Astrocyte (in vitro differentiated cells and primary cell): Measurements from ENCODE around the gene HCN1. TPM values are rescaled to one million over a fixed set of nuclear protein-coding genes. Genes with fewer than 3 reads are reported as not detected.
"Not testable (repeated sequence)": the region's sequence is repeated elsewhere in the genome, so short reads cannot be mapped to it uniquely, and the experiment has no call there.

Experiments
- DNase-seq: peaks from one replicate; pipeline ENCODE4 v3.0.0-alpha.2; 2010; ENCODE audit warnings: low read depth
- FAIRE-seq: peaks from 2 replicates; lab custom pipeline; 2011; peaks lifted over from hg19 to GRCh38; lab: Jason Lieb, UNC
- H2AFZ ChIP-seq: 2 replicates; pipeline ENCODE4 v1.6.0; 2012; ENCODE audit warnings: low read depth, low read length, inconsistent platforms
- H3K27ac ChIP-seq: 2 replicates; pipeline ENCODE4 v1.5.1; 2011; ENCODE audit warnings: low read depth, low read length, inconsistent platforms
- H3K27me3 ChIP-seq: 2 replicates; pipeline ENCODE4 v1.6.0; 2011; ENCODE audit warnings: low read length, inconsistent platforms; ENCODE audit not compliant: insufficient read depth
- H3K36me3 ChIP-seq: 2 replicates; pipeline ENCODE4 v1.5.1; 2011; ENCODE audit warnings: low read length, inconsistent platforms; ENCODE audit not compliant: insufficient read depth
- H3K4me1 ChIP-seq: 2 replicates; pipeline ENCODE4 v1.5.1; 2011; ENCODE audit warnings: low read length, inconsistent platforms; ENCODE audit not compliant: insufficient read depth
- H3K4me2 ChIP-seq: 2 replicates; pipeline ENCODE4 v1.6.0; 2012; ENCODE audit warnings: low read length, inconsistent platforms
- H3K4me3 ChIP-seq: 2 replicates; pipeline ENCODE4 v1.5.1; 2011; ENCODE audit warnings: low read depth, mild to moderate bottlenecking, low read length, inconsistent platforms; ENCODE audit not compliant: insufficient read depth
- H3K79me2 ChIP-seq: 2 replicates; pipeline ENCODE4 v1.6.0; 2012; ENCODE audit warnings: mild to moderate bottlenecking, low read length, inconsistent platforms; ENCODE audit not compliant: insufficient read depth
- H3K9ac ChIP-seq: 2 replicates; pipeline ENCODE4 v1.6.0; 2012; ENCODE audit warnings: mild to moderate bottlenecking, low read length, inconsistent platforms
- H3K9me3 ChIP-seq: 2 replicates; pipeline ENCODE4 v1.5.1; 2012; ENCODE audit warnings: low read depth, mild to moderate bottlenecking, low read length, inconsistent platforms; ENCODE audit not compliant: insufficient read depth
- H4K20me1 ChIP-seq: 2 replicates; pipeline ENCODE4 v1.6.0; 2012; ENCODE audit warnings: low read length, inconsistent platforms; ENCODE audit not compliant: insufficient read depth
- H3K27ac Mint-ChIP-seq: one replicate; pipeline ENCODE4 v1.8.0; 2021; ENCODE audit warnings: mild to moderate bottlenecking, mixed read lengths; ENCODE audit not compliant: unreplicated experiment
- H3K27me3 Mint-ChIP-seq: one replicate; pipeline ENCODE4 v1.8.0; 2021; ENCODE audit warnings: low read depth, mixed read lengths; ENCODE audit not compliant: unreplicated experiment
- H3K36me3 Mint-ChIP-seq: one replicate; pipeline ENCODE4 v1.8.0; 2021; ENCODE audit warnings: low read depth, mixed read lengths; ENCODE audit not compliant: unreplicated experiment
- H3K4me1 Mint-ChIP-seq: one replicate; pipeline ENCODE4 v1.8.0; 2021; ENCODE audit warnings: low read depth, mixed read lengths; ENCODE audit not compliant: unreplicated experiment
- H3K4me3 Mint-ChIP-seq: one replicate; pipeline ENCODE4 v1.8.0; 2021; ENCODE audit warnings: mild to moderate bottlenecking, moderate library complexity, mixed read lengths; ENCODE audit not compliant: unreplicated experiment
- H3K9me3 Mint-ChIP-seq: one replicate; pipeline ENCODE4 v1.8.0; 2021; ENCODE audit warnings: mild to moderate bottlenecking, mixed read lengths; ENCODE audit not compliant: unreplicated experiment
- CTCF ChIP-seq: IDR thresholded peaks from 2 replicates; pipeline ENCODE4 v1.5.1; 2011; ENCODE audit warnings: low read depth, mild to moderate bottlenecking, inconsistent platforms, low read length, moderate library complexity; ENCODE audit not compliant: insufficient read depth
- EZH2 ChIP-seq: IDR thresholded peaks from 2 replicates; pipeline ENCODE4 v1.6.1; 2012; ENCODE audit warnings: mild to moderate bottlenecking, low read length, inconsistent platforms; ENCODE audit not compliant: insufficient read depth
- total RNA-seq: library from RNA; stranded (reverse); gene quantifications from 2 replicates; pipeline ENCODE4 v1.2.1, GENCODE V29; 2021

The HCN1 gene
- total RNA-seq, 1 donor from 2014 or later: 0.11 TPM

DNA sequence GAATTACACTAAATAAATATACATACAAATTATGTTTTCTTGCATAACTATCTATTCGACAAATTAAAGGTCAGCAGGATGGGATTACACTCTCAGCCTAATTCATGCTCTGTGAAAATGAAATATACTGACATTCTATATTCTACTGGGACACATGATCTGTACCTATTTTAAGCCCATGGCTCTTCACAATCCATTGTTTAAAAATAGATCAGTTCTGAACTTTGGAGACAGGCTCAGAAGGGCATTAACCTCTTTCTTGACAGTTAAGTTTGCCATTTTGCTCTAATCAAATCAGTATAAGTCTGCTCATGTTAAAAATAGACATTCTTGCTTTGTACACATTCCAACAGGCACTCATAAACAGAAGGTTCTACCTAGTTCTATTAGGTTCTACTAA lies 361.2 kb downstream of the HCN1 start:
- no peak for TF ChIP-seq CTCF
- no peak for TF ChIP-seq EZH2
- Histone ChIP-seq H3K36me3 (no peaks in the 10 kb centered on the region), H4K20me1 (no peaks in the 10 kb centered on the region), H2AFZ (no peak overlapping the region), H3K9ac (no peak overlapping the region), H3K4me1 (no peaks in the 10 kb centered on the region), H3K79me2 (no peaks in the 10 kb centered on the region), H3K27ac (no peak overlapping the region), H3K4me3 (no peak overlapping the region), H3K27me3 (no peaks in the 10 kb centered on the region), H3K9me3 (no peaks in the 10 kb centered on the region), H3K4me2 (no peak overlapping the region)
- H3K9me3 Mint-ChIP-seq: no peaks in the 10 kb centered on the region
- no peak overlapping the region for H3K27ac Mint-ChIP-seq
- DNase-seq: no peak
- no peak for FAIRE-seq
- no peaks in the 10 kb centered on the region for H3K27me3 Mint-ChIP-seq
- no peak overlapping the region for H3K4me3 Mint-ChIP-seq
- H3K4me1 Mint-ChIP-seq: no peaks in the 10 kb centered on the region
- no peaks in the 10 kb centered on the region for H3K36me3 Mint-ChIP-seq

DNA sequence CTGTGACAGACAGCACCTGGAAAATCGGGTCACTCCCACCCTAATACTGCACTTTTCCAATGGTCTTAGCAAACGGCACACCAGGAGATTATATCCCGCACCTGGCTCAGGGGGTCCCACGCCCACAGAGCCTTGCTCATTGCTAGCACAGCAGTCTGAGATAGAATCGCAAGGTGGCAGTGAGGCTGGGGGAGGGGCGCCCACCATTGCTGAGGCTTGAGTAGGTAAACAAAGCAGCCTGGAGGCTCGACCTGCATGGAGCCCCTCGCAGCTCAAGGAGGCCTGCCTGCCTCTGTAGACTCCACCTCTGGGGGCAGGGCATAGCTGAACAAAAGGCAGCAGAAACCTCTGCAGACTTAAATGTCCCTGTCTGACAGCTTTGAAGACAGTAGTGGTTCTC lies 383.6 kb downstream of the HCN1 start:
- not testable (repeated sequence) for H3K9me3 ChIP-seq, H3K27me3 Mint-ChIP-seq, H3K36me3 ChIP-seq, H3K4me1 Mint-ChIP-seq, H3K9ac ChIP-seq, FAIRE-seq, H3K4me1 ChIP-seq, H3K4me2 ChIP-seq, H3K4me3 Mint-ChIP-seq, H3K27ac Mint-ChIP-seq, H3K9me3 Mint-ChIP-seq, H3K4me3 ChIP-seq, DNase-seq, H2AFZ ChIP-seq, H3K79me2 ChIP-seq, H3K36me3 Mint-ChIP-seq, H3K27ac ChIP-seq, H4K20me1 ChIP-seq, H3K27me3 ChIP-seq

DNA sequence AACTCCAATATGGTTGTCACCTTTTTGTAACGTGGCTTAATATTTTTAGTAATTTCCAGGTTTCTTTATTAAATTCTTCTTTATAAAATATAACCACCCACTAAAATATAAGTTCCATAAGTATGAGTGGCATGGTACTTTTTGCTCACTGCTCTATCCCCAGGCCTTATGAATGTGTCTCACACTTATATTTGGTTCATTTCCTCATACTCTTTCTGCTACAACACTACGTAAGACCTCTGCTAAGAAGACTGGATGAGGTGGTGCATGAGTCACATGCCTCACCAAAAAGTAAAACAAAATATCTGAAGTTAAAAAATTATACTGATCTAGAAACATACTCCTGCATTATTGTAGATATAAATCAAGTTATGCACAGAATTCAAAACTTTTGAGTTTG lies 400.9 kb downstream of the HCN1 start:
- H3K27me3 ChIP-seq: no peaks in the 10 kb centered on the region
- no peak overlapping the region for H3K4me3 Mint-ChIP-seq
- peaks cover 3% of the 10 kb centered on the region for H3K9me3 Mint-ChIP-seq
- H3K36me3 Mint-ChIP-seq: no peaks in the 10 kb centered on the region
- no peaks in the 10 kb centered on the region for H3K9me3 ChIP-seq
- DNase-seq (no peak), FAIRE-seq (no peak)
- H3K4me2 ChIP-seq: no peak overlapping the region
- no peaks in the 10 kb centered on the region for H3K36me3 ChIP-seq
- H2AFZ ChIP-seq: no peak overlapping the region
- no peaks in the 10 kb centered on the region for H3K27me3 Mint-ChIP-seq
- H3K79me2 ChIP-seq: no peaks in the 10 kb centered on the region
- H3K27ac Mint-ChIP-seq: no peak overlapping the region
- H3K9ac ChIP-seq: no peak overlapping the region
- no peaks in the 10 kb centered on the region for H4K20me1 ChIP-seq
- H3K4me1 Mint-ChIP-seq: no peaks in the 10 kb centered on the region
- H3K4me3 ChIP-seq: no peak overlapping the region
- no peak overlapping the region for H3K27ac ChIP-seq
- no peaks in the 10 kb centered on the region for H3K4me1 ChIP-seq
- TF ChIP-seq EZH2: no peak
- TF ChIP-seq CTCF: no peak
